Subcutaneous abdominal adipose tissue (tissue), 5 donors: ENCODE data around the gene MMS22L.

Source experiments
- H3K27ac ChIP-seq: one replicate; pipeline ENCODE4 v1.7.0; 2013; ENCODE audit warnings: low read depth, mild to moderate bottlenecking, inconsistent platforms, low read length, moderate library complexity
- H3K27me3 ChIP-seq, 5 donors: one replicate each; pipeline ENCODE4 v1.7.0; 2013; ENCODE audit warnings: low read length in 5 of 5, inconsistent platforms in 1 of 5; ENCODE audit not compliant: control insufficient read depth in 5 of 5, insufficient read depth in 4 of 5
- H3K36me3 ChIP-seq, 5 donors: one replicate each; pipeline ENCODE4 v1.7.0; 2013; ENCODE audit warnings: low read length in 5 of 5; ENCODE audit not compliant: control insufficient read depth in 5 of 5, insufficient read depth in 5 of 5
- H3K4me1 ChIP-seq, 5 donors: one replicate each; pipeline ENCODE4 v1.7.0; 2013; ENCODE audit warnings: low read length in 5 of 5, mild to moderate bottlenecking in 3 of 5, moderate library complexity in 1 of 5; ENCODE audit not compliant: control insufficient read depth in 5 of 5, insufficient read depth in 5 of 5
- H3K4me3 ChIP-seq, 5 donors: one replicate each; pipeline ENCODE4 v1.7.0; 2013; ENCODE audit warnings: low read length in 5 of 5, low read depth in 1 of 5
- H3K9ac ChIP-seq, 5 donors: one replicate each; pipeline ENCODE4 v1.7.0; 2013; ENCODE audit warnings: low read length in 5 of 5, mild to moderate bottlenecking in 4 of 5, moderate library complexity in 3 of 5
- H3K9me3 ChIP-seq, 5 donors: one replicate each; pipeline ENCODE4 v1.7.0; 2013; ENCODE audit warnings: low read length in 5 of 5; ENCODE audit not compliant: control insufficient read depth in 5 of 5
- donor health status: healthy.
- donor health status: healthy.
- donor health status: healthy.
- donor health status: healthy.
- donor health status: healthy.

The MMS22L gene

DNA sequence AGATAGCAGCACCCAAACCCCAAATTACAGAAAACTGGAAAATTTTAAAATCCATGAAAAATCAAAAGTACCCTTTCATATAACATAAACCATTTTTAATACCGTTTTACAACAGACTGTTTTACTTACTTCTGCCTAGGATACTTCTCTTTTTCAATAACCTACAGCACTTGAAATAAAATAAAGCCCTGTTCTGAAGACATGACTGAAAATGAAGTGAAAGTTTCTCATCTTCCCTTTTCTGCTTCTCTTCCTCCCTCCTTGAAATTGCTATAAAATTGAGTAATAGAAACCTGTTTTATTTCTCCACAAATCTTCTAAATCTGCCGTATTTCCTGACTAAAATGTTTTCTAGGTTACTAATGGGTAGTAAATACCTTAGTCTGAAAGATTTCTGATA, 20.3 kb downstream of the MMS22L start:
- H3K9me3 ChIP-seq, result peaks cover 0 to 3% (median 0%) of the 10 kb centered on the region in 5 donors
- no peak overlapping the region for H3K9ac ChIP-seq
- H3K27me3 ChIP-seq, result no peaks in the 10 kb centered on the region
- H3K27ac ChIP-seq, result no peak overlapping the region
- no peaks in the 10 kb centered on the region for H3K4me1 ChIP-seq
- H3K4me3 ChIP-seq, result no peak overlapping the region
- peaks cover 12 to 35% (median 15%) of the 10 kb centered on the region in 5 donors for H3K36me3 ChIP-seq

- H3K4me3 ChIP-seq, result no peak overlapping the region
- H3K4me1 ChIP-seq, result no peaks in the 10 kb centered on the region
- H3K27me3 ChIP-seq, result no peaks in the 10 kb centered on the region
- H3K36me3 ChIP-seq, result peaks cover 6 to 13% (median 9%) of the 10 kb centered on the region in 5 donors
- no peaks in the 10 kb centered on the region for H3K9me3 ChIP-seq
- no peak overlapping the region for H3K27ac ChIP-seq
- H3K9ac ChIP-seq, result no peak overlapping the region
These were observed 36.2 kb downstream of the MMS22L start for GRCh38 chr6:97246842-97247241.

DNA sequence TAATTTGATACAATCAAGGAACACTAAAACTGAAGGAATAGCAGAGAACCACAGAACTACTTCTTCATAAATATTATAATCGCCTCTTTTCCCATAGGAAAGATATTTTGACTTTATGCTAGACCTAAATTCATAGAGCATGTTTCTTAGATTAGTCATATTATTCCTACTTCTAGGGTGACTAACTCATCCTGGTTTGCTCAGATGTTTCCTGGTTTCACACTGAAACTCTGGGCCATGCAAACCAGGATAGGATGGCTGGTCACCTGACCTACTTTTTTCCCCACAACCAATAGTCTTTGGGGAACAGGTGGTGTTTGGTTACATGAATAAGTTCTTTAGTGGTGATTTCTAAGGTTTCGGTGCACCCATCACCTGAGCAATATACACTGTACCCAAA, 42.8 kb downstream of the MMS22L start:
- Histone ChIP-seq H3K27me3 (no peaks in the 10 kb centered on the region), H3K4me1 (no peaks in the 10 kb centered on the region), H3K27ac (no peak overlapping the region), H3K36me3 (peaks cover 0 to 10% (median 6%) of the 10 kb centered on the region in 5 donors), H3K4me3 (no peak overlapping the region), H3K9me3 (no peaks in the 10 kb centered on the region), H3K9ac (no peak overlapping the region)

GRCh38 chr6:97231911-97232310, 51.1 kb downstream of the MMS22L start:
- no peaks in the 10 kb centered on the region for H3K9me3 ChIP-seq
- no peak overlapping the region for H3K4me3 ChIP-seq
- no peak overlapping the region for H3K27ac ChIP-seq
- H3K4me1 ChIP-seq, result no peaks in the 10 kb centered on the region
- H3K27me3 ChIP-seq, result no peaks in the 10 kb centered on the region
- peaks cover 0 to 15% (median 0%) of the 10 kb centered on the region in 5 donors for H3K36me3 ChIP-seq
- H3K9ac ChIP-seq, result no peak overlapping the region

- H3K27me3 ChIP-seq, result no peaks in the 10 kb centered on the region
- H3K4me1 ChIP-seq, result peaks cover 0 to 7% (median 0%) of the 10 kb centered on the region in 5 donors
- no peak overlapping the region for H3K27ac ChIP-seq
- H3K9ac ChIP-seq, result peak overlapping the region in 1 of 5 donors; percentile 32
- H3K36me3 ChIP-seq, result peaks cover 0 to 4% (median 0%) of the 10 kb centered on the region in 5 donors
- no peak overlapping the region for H3K4me3 ChIP-seq
- no peaks in the 10 kb centered on the region for H3K9me3 ChIP-seq
These were observed 60.1 kb downstream of the MMS22L start for GRCh38 chr6:97222903-97223302.

DNA sequence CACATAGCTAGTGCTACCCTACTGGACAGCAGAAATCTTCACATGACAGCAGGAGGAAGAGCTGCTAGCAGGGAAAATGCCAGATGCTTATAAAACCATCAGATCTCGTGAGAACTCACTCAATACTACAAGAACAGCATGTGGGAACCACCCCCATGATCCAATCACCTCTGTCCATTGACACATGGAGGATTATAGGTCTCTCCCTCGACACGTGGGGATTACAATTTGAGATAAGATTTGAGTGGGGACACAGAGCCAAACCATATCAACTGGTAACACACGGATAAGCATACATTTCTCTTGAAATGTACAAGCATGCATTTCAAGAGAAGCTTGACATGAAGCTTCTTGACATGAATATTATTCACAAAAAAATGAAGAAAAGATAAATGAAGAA, 64.1 kb downstream of the MMS22L start:
- Histone ChIP-seq H3K9me3 (no peaks in the 10 kb centered on the region), H3K36me3 (no peaks in the 10 kb centered on the region), H3K9ac (no peak overlapping the region), H3K4me3 (no peak overlapping the region), H3K4me1 (peaks cover 0 to 10% (median 0%) of the 10 kb centered on the region in 5 donors), H3K27ac (no peak overlapping the region), H3K27me3 (no peaks in the 10 kb centered on the region)

GRCh38 chr6:97215157-97215769, 67.8 kb downstream of the MMS22L start:
- Histone ChIP-seq H3K4me3 (no peak overlapping the region), H3K4me1 (peaks cover 0 to 4% (median 0%) of the 10 kb centered on the region in 5 donors), H3K9me3 (no peaks in the 10 kb centered on the region), H3K36me3 (peaks cover 0 to 6% (median 0%) of the 10 kb centered on the region in 5 donors), H3K27ac (no peak overlapping the region), H3K9ac (no peak overlapping the region), H3K27me3 (no peaks in the 10 kb centered on the region)

- Histone ChIP-seq H3K4me1 (peaks cover 0 to 4% (median 0%) of the 10 kb centered on the region in 5 donors), H3K4me3 (no peak overlapping the region), H3K27me3 (no peaks in the 10 kb centered on the region), H3K27ac (no peak overlapping the region), H3K9me3 (no peaks in the 10 kb centered on the region), H3K36me3 (peaks cover 0 to 6% (median 0%) of the 10 kb centered on the region in 5 donors), H3K9ac (no peak overlapping the region)
These were observed 68.3 kb downstream of the MMS22L start for GRCh38 chr6:97214671-97215070.

DNA sequence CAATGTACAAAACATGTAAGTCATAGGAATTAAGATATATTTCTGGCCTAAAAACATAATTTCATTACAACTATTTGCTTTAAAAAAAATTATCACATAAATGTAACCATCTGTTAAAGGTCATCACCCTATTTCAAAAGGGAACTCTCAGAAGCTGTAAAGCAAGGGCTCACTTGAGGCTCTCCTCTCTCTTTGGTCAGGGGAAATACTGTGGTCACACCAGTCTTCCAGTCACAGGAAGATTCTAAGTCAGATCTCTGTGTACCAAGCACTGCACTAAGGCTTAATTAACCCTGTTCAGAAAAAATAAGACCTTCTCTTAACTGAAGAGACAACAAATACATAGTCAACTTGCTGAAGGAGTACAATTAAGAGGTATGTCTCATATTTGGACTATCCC, 75.6 kb downstream of the MMS22L start:
- Histone ChIP-seq H3K4me3 (no peak overlapping the region), H3K27ac (no peak overlapping the region), H3K36me3 (peaks cover 0 to 2% (median 0%) of the 10 kb centered on the region in 5 donors), H3K9ac (no peak overlapping the region), H3K4me1 (peaks cover 0 to 5% (median 0%) of the 10 kb centered on the region in 5 donors), H3K9me3 (no peaks in the 10 kb centered on the region), H3K27me3 (no peaks in the 10 kb centered on the region)

DNA sequence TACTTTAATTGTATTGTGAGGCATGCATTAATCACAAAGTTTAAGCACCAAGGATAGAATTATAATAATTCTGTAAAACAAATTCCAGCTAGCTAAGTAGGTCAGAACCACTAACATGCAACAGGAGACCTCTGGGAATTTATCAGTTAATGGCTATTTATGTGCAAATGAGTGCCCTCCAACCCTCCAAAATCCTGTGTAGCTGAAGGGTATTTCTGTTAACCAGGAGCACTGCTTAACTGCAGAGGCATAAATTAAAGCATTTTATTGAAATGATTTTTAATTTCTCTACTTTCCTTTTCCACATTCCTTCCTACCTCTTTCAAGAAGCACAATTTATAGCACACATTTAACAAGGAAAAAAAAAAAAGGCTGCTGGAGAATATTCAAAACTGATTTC, 77.0 kb downstream of the MMS22L start:
- no peaks in the 10 kb centered on the region for H3K36me3 ChIP-seq
- no peak overlapping the region for H3K4me3 ChIP-seq
- no peaks in the 10 kb centered on the region for H3K27me3 ChIP-seq
- H3K4me1 ChIP-seq, result peaks cover 0 to 5% (median 0%) of the 10 kb centered on the region in 5 donors
- H3K9me3 ChIP-seq, result no peaks in the 10 kb centered on the region
- H3K9ac ChIP-seq, result no peak overlapping the region
- H3K27ac ChIP-seq, result no peak overlapping the region
